K562 (cell line): ENCODE results near the gene PLEKHM3. TPM values are rescaled to one million over a fixed set of nuclear protein-coding genes. Genes with fewer than 3 reads are reported as not detected.

ENCODE experiments used
- DNMT1 ChIP-seq: fragments of 450-650 bp; IDR thresholded peaks from 2 replicates; pipeline ENCODE4 v1.6.1; 2016; ENCODE audit warnings: antibody characterized with exemption, mild to moderate bottlenecking
- GABPB2 ChIP-seq: fragments of 250-450 bp; sonication (Bioruptor Pico); conservative IDR thresholded peaks from 2 replicates; pipeline ENCODE4 v1.5.1; 2021; ENCODE audit warnings: mild to moderate bottlenecking
- GATA2 ChIP-seq: sonication (generic); formaldehyde crosslinking; IDR thresholded peaks from 2 replicates; pipeline ENCODE4 v1.4.0; 2020; ENCODE audit warnings: mild to moderate bottlenecking, missing genetic modification reagents
- GTF2E2 ChIP-seq: fragments of 200-800 bp; sonication (Bioruptor generic); IDR thresholded peaks from 2 replicates; pipeline ENCODE4 v1.6.1; 2016; ENCODE audit warnings: missing genetic modification characterization, missing compliant biosample characterization
- PTTG1 ChIP-seq: fragments of 450-650 bp; IDR thresholded peaks from 2 replicates; pipeline ENCODE4 v1.6.1; 2016; ENCODE audit warnings: low read depth, mild to moderate bottlenecking, missing genetic modification characterization, missing compliant biosample characterization
- PURB ChIP-seq: sonication (generic); formaldehyde crosslinking; IDR thresholded peaks from 2 replicates; pipeline ENCODE4 v1.9.0; 2021; ENCODE audit warnings: low read depth, mild to moderate bottlenecking, missing genetic modification reagents
- RHOXF2B ChIP-seq: fragments of 250-450 bp; sonication (Bioruptor Pico); conservative IDR thresholded peaks from 2 replicates; pipeline ENCODE4 v1.5.1; 2021
- SAP30 ChIP-seq: fragments of 200-600 bp; sonication (generic); IDR thresholded peaks from 2 replicates; pipeline ENCODE4 v1.6.1; 2012; ENCODE audit warnings: borderline replicate concordance, low read depth, mild to moderate bottlenecking, moderate library complexity, low read length, control low read depth, inconsistent platforms; ENCODE audit not compliant: insufficient read depth, poor library complexity, severe bottlenecking
- STAT5A ChIP-seq: IDR thresholded peaks from 2 replicates; pipeline ENCODE4 v1.6.1; 2012; ENCODE audit warnings: low read length, inconsistent platforms, borderline replicate concordance
- YBX1 ChIP-seq: fragments of 450-650 bp; IDR thresholded peaks from 2 replicates; pipeline ENCODE4 v1.7.1; 2016; ENCODE audit warnings: mild to moderate bottlenecking
- ZFPM2 ChIP-seq: fragments of 250-450 bp; sonication (Bioruptor Pico); IDR thresholded peaks from 2 replicates; pipeline ENCODE4 v1.5.1; 2022; ENCODE audit warnings: mild to moderate bottlenecking
- ZKSCAN8 ChIP-seq: fragments of 200-800 bp; sonication (Bioruptor generic); IDR thresholded peaks from 2 replicates; pipeline ENCODE4 v1.6.1; 2016; ENCODE audit warnings: missing genetic modification characterization, missing compliant biosample characterization
- ZNF263 ChIP-seq: sonication (generic); formaldehyde crosslinking; IDR thresholded peaks from 2 replicates; pipeline ENCODE4 v1.8.0; 2022; ENCODE audit warnings: mild to moderate bottlenecking, missing genetic modification reagents, borderline replicate concordance
- ZNF282 ChIP-seq: sonication (generic); formaldehyde crosslinking; IDR thresholded peaks from 2 replicates; pipeline ENCODE4 v1.8.1; 2023; ENCODE audit warnings: missing genetic modification reagents
- ZNF3 ChIP-seq: fragments of 250-450 bp; sonication (Bioruptor Pico); IDR thresholded peaks from 2 replicates; pipeline ENCODE4 v1.5.0; 2021; ENCODE audit warnings: mild to moderate bottlenecking, moderate library complexity
- ZNF561 ChIP-seq: fragments of 450-650 bp; formaldehyde crosslinking; conservative IDR thresholded peaks from 2 replicates; pipeline ENCODE4 v1.4.0; 2020; ENCODE audit warnings: mild to moderate bottlenecking, moderate library complexity
- ZNF75A ChIP-seq: fragments of 450-650 bp; formaldehyde crosslinking; IDR thresholded peaks from 2 replicates; pipeline ENCODE4 v1.4.0; 2020; ENCODE audit warnings: mild to moderate bottlenecking
- polyA plus RNA-seq, 8 experiments: library from polyadenylated mRNA; depleted of rRNA in 4 of 8; stranded (reverse) in 5 of 8; unstranded in 3 of 8; fragments of >200 nt; fragmentation: Nextera tagmentation in 2 of 8; fragmentation: Illumina TruSeq in 1 of 8; extraction: Ambion mirVana in 2 of 8; extraction: Trizol in 1 of 8; gene quantifications; 2 replicates each; pipeline versions ENCODE4 v1.2.1 to v1.2.3, GENCODE V29; 2011 to 2014; ENCODE audit warnings: inconsistent platforms in 1 of 8, missing spikeins in 1 of 8
- total RNA-seq, 7 experiments: library from RNA; depleted of rRNA in 6 of 7; stranded (reverse); fragments of >200 nt in 6 of 7; fragmentation: Illumina TruSeq in 2 of 7; extraction: Trizol in 2 of 7; gene quantifications; 2 replicates each; pipeline versions ENCODE4 v1.2.1 to v1.2.3, GENCODE V29; 2011 to 2021; ENCODE audit warnings: low replicate concordance in 1 of 7
- TF ChIP-seq, protein P1 (sequence below): fragments of 450-650 bp; IDR thresholded peaks from 2 replicates; pipeline ENCODE4 v1.6.1; 2017; ENCODE audit warnings: antibody characterized with exemption, mild to moderate bottlenecking
- TF ChIP-seq, protein P2 (sequence below): fragments of 250-450 bp; sonication (Bioruptor Pico); IDR thresholded peaks from 2 replicates; pipeline ENCODE4 v1.4.0; 2020
- TF ChIP-seq, protein P3 (sequence below), 2 experiments: fragments of 450-650 bp in 1 of 2; sonication (generic) in 1 of 2; formaldehyde crosslinking in 1 of 2; IDR thresholded peaks in 1 of 2; conservative IDR thresholded peaks in 1 of 2; 2 replicates each; pipeline versions ENCODE4 v1.6.1 to v1.8.1; 2016 to 2023; ENCODE audit warnings: mild to moderate bottlenecking in 2 of 2, moderate library complexity in 2 of 2, inconsistent platforms in 1 of 2, missing genetic modification reagents in 1 of 2

PLEKHM3 gene
- total and polyA plus RNA-seq, 9 of the 15 experiments (the other 6 are each of a cell fraction or from before 2014, with no cell fraction given), result 0.24 to 1.6 (median 1.0) TPM

DNA sequence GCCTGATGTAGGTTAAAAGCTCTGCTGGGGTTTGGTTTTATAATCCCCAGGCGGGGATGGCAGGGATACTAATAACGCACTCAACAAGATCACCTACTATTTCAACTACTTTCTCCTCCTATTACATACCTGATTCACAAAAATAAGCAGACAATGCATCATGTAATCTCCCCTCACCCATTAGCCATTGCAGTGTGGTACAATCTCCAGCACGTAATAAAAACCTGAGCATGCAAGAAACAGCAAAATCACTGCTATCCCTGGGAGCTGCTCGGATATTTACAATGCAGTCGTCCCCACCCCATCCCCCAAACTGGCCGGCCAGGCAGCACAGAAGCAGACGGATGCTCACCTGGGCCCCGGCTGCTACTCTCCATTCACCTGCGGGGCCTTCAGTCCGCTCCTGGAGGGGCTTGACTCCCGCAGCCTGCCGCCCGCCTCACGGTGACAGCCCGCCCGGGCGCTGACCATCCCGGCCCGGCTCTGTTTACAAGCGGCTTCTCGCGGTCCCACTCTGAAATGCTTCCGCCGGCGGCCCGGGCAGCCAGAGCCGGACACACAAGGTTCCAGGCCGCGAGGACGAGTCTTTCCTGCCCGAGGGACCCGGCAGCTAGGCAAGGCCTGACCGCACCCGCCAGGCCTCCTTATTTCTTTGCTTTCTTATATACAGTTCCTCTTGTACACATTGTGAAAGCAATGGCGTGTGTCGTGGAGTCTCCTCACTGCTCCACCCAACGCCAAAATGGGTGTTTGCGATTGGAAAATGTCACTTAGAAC is at the start of gene PLEKHM3 (continued):
- TF ChIP-seq ZKSCAN8 (CRISPR knock-in tag) (no peak), STAT5A (no peak), ZNF282 (CRISPR knock-in tag) (no peak), ZNF263 (CRISPR knock-in tag) (no peak), YBX1 (no peak), PURB (CRISPR knock-in tag) (no peak), ZNF3 (CRISPR knock-in tag) (no peak), GABPB2 (CRISPR knock-in tag) (no peak), ZFPM2 (CRISPR knock-in tag) (no peak), GATA2 (CRISPR knock-in tag) (no peak), SAP30 (no peak), GTF2E2 (peak; percentile 99), DNMT1 (no peak), ZNF561 (no peak), ZNF75A (CRISPR knock-in tag) (no peak), RHOXF2B (CRISPR knock-in tag) (no peak), PTTG1 (no peak)
- TF ChIP-seq, protein P1, sequence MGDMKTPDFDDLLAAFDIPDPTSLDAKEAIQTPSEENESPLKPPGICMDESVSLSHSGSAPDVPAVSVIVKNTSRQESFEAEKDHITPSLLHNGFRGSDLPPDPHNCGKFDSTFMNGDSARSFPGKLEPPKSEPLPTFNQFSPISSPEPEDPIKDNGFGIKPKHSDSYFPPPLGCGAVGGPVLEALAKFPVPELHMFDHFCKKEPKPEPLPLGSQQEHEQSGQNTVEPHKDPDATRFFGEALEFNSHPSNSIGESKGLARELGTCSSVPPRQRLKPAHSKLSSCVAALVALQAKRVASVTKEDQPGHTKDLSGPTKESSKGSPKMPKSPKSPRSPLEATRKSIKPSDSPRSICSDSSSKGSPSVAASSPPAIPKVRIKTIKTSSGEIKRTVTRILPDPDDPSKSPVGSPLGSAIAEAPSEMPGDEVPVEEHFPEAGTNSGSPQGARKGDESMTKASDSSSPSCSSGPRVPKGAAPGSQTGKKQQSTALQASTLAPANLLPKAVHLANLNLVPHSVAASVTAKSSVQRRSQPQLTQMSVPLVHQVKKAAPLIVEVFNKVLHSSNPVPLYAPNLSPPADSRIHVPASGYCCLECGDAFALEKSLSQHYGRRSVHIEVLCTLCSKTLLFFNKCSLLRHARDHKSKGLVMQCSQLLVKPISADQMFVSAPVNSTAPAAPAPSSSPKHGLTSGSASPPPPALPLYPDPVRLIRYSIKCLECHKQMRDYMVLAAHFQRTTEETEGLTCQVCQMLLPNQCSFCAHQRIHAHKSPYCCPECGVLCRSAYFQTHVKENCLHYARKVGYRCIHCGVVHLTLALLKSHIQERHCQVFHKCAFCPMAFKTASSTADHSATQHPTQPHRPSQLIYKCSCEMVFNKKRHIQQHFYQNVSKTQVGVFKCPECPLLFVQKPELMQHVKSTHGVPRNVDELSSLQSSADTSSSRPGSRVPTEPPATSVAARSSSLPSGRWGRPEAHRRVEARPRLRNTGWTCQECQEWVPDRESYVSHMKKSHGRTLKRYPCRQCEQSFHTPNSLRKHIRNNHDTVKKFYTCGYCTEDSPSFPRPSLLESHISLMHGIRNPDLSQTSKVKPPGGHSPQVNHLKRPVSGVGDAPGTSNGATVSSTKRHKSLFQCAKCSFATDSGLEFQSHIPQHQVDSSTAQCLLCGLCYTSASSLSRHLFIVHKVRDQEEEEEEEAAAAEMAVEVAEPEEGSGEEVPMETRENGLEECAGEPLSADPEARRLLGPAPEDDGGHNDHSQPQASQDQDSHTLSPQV, result peak; percentile 52; the same call in 1 of the 2 replicates
- TF ChIP-seq, protein P2, sequence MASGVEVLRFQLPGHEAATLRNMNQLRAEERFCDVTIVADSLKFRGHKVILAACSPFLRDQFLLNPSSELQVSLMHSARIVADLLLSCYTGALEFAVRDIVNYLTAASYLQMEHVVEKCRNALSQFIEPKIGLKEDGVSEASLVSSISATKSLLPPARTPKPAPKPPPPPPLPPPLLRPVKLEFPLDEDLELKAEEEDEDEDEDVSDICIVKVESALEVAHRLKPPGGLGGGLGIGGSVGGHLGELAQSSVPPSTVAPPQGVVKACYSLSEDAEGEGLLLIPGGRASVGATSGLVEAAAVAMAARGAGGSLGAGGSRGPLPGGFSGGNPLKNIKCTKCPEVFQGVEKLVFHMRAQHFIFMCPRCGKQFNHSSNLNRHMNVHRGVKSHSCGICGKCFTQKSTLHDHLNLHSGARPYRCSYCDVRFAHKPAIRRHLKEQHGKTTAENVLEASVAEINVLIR (CRISPR knock-in tag), result no peak
- TF ChIP-seq, protein P3, sequence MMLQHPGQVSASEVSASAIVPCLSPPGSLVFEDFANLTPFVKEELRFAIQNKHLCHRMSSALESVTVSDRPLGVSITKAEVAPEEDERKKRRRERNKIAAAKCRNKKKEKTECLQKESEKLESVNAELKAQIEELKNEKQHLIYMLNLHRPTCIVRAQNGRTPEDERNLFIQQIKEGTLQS (IDR thresholded peaks at IDR 0.05), result no peak
- TF ChIP-seq, protein P3 (CRISPR knock-in tag; conservative IDR thresholded peaks at IDR 0.05), result no peak
